AG09319 (cell line): Measurements from ENCODE around the gene TMEM120A.

Experiments used
- DNase-seq: peaks from one replicate; pipeline ENCODE4 v3.0.0-alpha.2; 2010; ENCODE audit warnings: low read depth; ENCODE audit errors: extremely low read depth
- TF ChIP-seq, protein P1 (sequence below): IDR thresholded peaks from 2 replicates; pipeline ENCODE4 v1.5.1; 2011; ENCODE audit warnings: low read depth, mild to moderate bottlenecking, inconsistent platforms, low read length, moderate library complexity

Gene TMEM120A

DNA sequence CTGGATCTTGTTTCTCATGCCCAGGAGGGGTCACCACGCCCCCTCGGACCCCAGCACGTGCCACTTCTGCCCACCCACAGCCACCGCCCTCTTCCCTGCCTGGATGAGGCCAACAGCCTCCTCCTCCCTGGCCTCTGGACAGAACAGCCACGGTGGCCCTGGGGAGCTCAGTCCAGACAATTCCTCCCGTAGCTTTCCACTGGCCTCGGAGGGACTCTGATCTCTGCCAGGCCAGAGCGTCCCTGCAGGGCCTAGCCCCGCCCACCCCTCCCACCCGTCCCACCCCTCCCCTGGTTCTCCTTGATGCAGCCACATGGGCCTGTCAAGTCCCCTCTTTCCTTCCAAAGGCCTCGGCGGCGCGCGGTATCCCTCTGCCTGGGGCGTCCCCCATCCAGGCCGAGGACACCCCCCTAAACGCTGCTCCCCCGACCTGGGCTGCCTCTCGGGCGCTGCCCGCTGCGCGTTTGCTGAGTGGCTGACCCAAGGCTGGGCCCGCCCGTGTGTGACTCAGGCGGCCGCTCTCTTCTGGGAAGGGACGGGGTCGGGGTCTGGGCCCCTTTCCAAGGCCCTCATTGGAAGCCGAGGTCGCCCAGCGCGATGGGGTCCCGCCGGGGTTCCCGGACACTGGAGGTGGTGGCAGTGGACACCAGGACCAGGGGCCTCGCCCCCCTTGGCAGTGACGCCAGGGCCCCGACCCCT, 557 bp downstream of the TMEM120A start:
- TF ChIP-seq, protein P1, sequence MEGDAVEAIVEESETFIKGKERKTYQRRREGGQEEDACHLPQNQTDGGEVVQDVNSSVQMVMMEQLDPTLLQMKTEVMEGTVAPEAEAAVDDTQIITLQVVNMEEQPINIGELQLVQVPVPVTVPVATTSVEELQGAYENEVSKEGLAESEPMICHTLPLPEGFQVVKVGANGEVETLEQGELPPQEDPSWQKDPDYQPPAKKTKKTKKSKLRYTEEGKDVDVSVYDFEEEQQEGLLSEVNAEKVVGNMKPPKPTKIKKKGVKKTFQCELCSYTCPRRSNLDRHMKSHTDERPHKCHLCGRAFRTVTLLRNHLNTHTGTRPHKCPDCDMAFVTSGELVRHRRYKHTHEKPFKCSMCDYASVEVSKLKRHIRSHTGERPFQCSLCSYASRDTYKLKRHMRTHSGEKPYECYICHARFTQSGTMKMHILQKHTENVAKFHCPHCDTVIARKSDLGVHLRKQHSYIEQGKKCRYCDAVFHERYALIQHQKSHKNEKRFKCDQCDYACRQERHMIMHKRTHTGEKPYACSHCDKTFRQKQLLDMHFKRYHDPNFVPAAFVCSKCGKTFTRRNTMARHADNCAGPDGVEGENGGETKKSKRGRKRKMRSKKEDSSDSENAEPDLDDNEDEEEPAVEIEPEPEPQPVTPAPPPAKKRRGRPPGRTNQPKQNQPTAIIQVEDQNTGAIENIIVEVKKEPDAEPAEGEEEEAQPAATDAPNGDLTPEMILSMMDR = no peak
- peak; percentile 16 for DNase-seq

DNA sequence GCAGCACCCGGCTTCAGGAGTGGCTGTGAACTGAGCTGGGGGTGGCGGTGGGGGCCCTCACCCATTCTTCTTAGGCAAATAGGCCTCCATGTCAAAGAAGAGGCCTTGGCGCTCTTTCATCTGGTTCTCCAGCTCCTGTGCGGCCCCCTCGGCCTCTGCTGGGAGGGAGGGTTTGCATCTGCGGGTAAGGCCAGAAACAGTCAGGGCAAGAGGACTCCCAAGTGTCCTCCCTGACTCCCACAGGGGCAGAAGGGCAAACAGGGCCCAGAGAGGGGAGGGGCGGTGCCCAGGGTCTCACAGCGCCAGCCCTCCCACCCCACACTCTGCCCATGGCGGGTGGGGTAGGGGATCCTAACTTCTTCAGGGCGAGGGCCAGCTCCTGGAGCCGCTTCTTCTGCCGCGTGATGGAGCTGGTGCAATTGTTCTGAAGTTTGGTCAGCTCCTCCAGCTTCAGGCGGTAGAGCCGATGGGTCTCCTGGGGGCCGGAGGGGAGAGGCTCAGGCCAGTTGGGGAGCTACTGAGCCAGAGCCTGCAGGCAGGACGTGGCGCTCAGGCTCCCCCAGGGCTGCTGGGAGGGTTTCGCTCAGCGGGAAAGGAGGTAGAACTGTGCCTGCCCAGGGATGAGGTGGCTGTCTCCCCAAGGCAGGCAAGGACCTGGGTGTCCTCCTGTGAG, 2.2 kb downstream of the TMEM120A start:
- TF ChIP-seq, protein P1 = no peak
- DNase-seq = no peak

DNA sequence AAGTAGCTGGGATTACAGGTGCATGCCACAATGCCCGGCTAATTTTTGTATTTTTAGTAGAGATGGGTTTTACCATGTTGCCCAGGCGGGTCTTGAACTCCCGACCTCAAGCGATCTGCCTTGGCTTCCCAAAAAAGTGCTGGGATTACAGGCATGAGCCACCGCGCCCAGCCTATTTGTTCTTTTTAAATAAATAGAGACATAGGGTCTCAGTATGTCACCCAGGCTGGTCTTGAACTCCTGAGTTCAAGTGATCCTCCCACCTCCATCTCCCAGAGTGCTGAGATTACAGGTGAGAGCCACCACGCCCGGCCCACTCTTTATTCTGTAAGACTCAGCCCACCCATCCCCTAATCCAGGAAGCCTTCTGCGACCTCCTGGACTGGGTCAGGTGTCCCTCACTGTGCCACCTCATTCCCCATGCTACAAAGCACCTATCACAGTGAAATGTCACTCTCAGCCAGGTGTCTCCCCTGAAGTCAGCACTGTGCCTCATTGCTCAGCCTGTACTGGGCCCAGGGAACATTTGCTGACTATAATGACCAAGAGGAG, 2.8 kb downstream of the TMEM120A start:
- TF ChIP-seq, protein P1 = no peak
- no peak for DNase-seq

DNA sequence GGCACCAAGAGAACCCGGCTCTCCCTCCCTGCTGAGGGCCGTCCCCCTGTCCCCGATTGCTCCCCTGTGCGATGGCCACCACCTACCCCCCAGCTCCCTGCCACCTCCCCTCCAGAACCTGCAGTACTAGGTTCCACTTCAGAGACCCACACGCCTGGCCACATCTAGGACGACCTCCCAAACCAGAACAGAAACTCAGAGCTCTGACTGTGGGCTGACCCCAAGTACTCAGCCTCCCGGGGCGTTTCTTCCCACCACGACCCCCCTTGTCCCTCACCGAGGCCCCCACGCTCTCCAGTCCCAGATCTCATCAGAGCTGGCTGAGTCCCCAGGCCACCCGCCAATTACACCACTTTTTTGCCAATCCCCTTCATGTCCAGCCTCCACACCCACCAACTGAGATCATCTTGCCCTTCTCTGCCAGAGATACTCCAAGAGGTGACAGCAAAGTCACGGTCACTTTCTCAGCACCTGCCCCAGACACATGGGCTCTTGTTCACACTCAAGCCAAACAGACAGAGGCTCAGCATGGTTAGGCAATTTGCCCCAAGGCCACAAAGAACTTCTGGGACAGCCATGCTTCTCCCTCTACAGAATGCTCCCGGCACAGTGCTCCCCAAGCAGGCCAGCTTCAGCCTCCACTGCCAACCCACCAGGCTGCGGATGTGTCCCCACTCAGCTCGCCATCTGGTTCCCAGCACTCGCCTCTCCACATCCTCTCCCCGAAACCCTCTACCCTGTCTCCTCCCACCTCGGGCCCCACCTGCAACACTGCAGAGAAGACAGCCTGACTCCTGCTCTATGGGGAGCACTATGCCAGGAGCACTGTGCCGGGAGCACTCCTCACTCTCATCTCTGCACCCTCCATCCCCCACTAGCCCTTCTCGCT, 4.7 kb downstream of the TMEM120A start:
- no peak for DNase-seq
- TF ChIP-seq, protein P1 = no peak

DNA sequence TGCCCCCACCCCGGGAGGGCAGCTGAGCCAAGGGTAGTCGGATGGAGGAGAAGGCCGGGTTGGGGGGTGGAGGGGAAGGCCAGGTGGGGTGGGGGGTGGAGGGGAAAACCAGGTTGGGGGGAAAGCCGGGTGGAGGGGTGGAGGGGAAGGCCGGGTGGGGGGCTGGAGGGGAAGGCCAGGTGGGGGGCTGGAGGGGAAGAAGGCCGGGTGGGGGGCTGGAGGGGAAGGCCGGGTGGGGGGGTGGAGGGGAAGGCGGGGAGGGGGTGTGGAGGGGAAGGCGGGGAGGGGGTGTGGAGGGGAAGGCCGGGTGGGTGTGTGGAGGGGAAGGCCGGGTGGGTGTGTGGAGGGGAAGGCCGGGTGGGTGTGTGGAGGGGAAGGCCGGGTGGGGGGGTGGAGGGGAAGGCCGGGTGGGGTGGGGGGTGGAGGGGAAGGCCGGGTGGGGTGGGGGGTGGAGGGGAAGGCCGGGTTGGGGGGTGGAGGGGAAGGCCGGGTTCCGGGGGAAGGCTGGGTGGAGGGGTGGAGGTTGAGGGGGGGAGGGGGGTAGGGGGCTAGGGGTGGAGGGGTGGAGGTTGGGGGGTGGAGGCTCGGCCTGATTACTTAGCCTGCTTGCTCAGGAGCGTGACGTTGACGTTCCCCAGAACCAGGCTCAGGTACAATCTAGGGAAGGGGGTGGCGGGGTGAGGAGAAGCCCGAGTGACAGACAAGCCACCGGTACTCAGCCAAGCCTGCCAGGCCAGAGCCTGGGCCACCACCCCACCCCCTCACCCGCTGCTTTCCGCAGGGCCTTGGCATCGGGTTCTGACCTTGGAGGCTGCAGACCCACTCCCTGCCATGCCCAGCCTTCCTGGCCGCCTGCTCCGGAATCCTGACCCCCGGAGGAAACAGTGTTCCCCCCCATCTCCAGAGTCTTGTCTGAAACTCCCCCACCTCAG, 5.6 kb downstream of the TMEM120A start:
- TF ChIP-seq, protein P1 = no peak
- DNase-seq = no peak

DNA sequence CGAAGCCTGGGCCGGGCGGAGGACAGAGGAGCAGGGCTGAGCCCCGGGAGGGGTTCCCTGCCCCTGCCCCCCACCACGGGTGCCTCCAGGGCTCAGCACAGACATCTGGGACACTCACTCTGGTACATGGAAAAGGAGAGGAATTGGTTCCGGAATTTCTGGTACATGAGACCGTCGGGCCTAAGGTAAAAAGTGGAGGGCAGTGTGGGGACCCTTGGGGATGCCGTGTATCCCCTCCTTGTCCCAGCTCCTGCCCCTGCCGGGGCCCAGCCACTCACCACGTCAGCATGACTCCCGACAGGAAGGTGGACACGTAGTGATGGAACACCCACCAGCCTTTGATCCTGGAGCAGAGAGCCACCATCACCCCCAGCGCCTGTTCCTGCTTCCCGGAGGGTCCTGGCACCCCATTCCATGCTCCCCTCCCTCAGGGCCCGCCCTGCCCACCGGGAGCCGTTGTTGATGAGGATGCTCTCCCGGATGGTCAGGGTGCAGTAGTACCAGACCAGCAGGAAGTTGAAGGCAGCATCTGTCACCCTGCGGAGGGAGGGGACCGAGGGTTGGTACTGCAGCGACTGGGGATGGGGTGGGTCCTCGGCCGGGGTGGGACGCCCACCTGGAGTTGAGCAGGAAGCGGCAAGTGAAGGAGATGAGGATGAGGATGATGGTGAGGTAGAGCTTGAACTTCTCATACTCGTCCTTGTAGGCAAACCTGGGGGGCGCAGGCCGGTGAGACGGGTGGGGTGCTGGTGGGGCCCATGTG, 6.4 kb downstream of the TMEM120A start:
- TF ChIP-seq, protein P1 = no peak
- no peak for DNase-seq
